HEK293T (cell line): ENCODE measurements around the gene ADISSP.

Experiments used
- FOXA1 ChIP-seq: fragments of 450-650 bp; IDR thresholded peaks from 2 replicates; pipeline ENCODE4 v1.6.1; 2016; ENCODE audit warnings: mild to moderate bottlenecking
- FOXK2 ChIP-seq: fragments of 450-650 bp; IDR thresholded peaks from 2 replicates; pipeline ENCODE4 v1.6.1; 2016; ENCODE audit warnings: mild to moderate bottlenecking
- HDGF ChIP-seq: fragments of 450-650 bp; IDR thresholded peaks from 2 replicates; pipeline ENCODE4 v1.6.1; 2017; ENCODE audit warnings: antibody characterized with exemption, borderline replicate concordance
- L3MBTL2 ChIP-seq: fragments of 450-650 bp; conservative IDR thresholded peaks from 2 replicates; pipeline ENCODE4 v1.6.1; 2016; ENCODE audit warnings: mild to moderate bottlenecking
- LEF1 ChIP-seq: fragments of 450-650 bp; IDR thresholded peaks from 2 replicates; pipeline ENCODE4 v1.6.1; 2017; ENCODE audit warnings: mild to moderate bottlenecking, borderline replicate concordance
- NFRKB ChIP-seq: fragments of 450-650 bp; IDR thresholded peaks from 2 replicates; pipeline ENCODE4 v1.6.1; 2016; ENCODE audit warnings: mild to moderate bottlenecking, moderate library complexity
- SUZ12 ChIP-seq: fragments of 450-650 bp; IDR thresholded peaks from 2 replicates; pipeline ENCODE4 v1.6.1; 2016; ENCODE audit warnings: mild to moderate bottlenecking
- TARDBP ChIP-seq: fragments of 450-650 bp; IDR thresholded peaks from 2 replicates; pipeline ENCODE4 v1.6.1; 2016
- ZNF384 ChIP-seq: fragments of 450-650 bp; IDR thresholded peaks from 2 replicates; pipeline ENCODE4 v1.6.1; 2016
- TF ChIP-seq, protein P1 (sequence below): fragments of 450-650 bp; IDR thresholded peaks from 2 replicates; pipeline ENCODE4 v1.6.1; 2016

DNA sequence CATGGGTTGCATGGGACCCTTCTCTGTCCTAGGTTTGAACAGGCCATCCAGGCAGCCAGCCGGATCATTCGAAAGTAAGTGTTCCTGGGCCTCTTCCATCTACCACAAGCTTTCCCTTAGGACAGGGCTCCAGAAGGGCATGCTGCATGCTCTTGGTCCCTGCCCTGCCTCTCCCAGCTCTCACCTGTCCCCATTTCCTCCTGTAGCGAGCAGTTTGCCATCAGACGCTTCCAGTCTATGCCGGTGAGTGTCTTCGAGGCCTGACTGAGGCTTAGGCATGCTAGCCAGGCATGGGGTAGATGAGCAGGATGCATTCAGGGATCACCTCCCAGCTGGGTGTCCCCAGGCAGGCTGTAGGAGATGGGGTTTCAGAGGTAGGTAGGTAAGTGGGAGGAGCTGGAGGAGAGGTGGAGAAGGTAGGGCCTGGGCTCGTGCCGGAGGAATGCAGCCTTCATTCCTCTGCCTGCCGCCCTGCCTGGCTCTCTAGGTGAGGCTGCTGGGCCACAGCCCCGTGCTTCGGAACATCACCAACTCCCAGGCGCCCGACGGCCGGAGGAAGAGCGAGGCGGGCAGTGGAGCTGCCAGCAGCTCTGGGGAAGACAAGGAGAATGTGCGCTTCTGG lies 32.8 kb upstream of the ADISSP start:
- TF ChIP-seq FOXK2 = no peak
- TF ChIP-seq ZNF384 = no peak
- TF ChIP-seq HDGF = no peak
- no peak for TF ChIP-seq NFRKB
- TF ChIP-seq FOXA1 = no peak
- TF ChIP-seq TARDBP = no peak
- no peak for TF ChIP-seq SUZ12
- TF ChIP-seq, protein P1, sequence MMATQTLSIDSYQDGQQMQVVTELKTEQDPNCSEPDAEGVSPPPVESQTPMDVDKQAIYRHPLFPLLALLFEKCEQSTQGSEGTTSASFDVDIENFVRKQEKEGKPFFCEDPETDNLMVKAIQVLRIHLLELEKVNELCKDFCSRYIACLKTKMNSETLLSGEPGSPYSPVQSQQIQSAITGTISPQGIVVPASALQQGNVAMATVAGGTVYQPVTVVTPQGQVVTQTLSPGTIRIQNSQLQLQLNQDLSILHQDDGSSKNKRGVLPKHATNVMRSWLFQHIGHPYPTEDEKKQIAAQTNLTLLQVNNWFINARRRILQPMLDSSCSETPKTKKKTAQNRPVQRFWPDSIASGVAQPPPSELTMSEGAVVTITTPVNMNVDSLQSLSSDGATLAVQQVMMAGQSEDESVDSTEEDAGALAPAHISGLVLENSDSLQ = no peak
- no peak for TF ChIP-seq LEF1
- no peak for TF ChIP-seq L3MBTL2
